ENCODE data around the gene R3HDM1.
A peak's percentile ranks its signal among the peaks of the same experiment; 100 is the strongest.
"Not testable (repeated sequence)": the region's sequence is repeated elsewhere in the genome, so short reads cannot be mapped to it uniquely, and the experiment has no call there.

The R3HDM1 gene

DNA sequence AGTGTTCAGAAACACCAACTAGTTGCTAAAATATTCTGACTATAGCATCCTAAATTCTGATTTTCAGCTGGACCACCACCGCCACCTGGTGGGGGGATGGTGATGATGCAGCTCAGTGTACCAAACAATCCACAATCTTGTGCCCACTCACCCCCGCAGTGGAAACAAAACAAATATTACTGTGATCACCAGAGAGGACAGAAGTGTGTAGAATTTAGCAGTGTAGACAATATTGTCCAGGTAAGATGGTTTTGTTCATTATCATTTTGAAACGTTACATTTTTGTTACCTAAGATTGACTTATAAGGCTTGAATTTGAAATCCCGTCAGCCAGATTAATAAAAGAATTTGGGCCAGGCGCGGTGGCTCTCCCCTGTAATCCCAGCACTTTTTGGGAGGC is 178.7 kb downstream of the R3HDM1 start:
- peak; percentile 56 for DNase-seq (ENCODE audit: low read depth)

GRCh38 chr2:135715086-135715485 is 183.8 kb downstream of the R3HDM1 start:
- DNase-seq (ENCODE audit: low read depth), result not testable (repeated sequence)

DNA sequence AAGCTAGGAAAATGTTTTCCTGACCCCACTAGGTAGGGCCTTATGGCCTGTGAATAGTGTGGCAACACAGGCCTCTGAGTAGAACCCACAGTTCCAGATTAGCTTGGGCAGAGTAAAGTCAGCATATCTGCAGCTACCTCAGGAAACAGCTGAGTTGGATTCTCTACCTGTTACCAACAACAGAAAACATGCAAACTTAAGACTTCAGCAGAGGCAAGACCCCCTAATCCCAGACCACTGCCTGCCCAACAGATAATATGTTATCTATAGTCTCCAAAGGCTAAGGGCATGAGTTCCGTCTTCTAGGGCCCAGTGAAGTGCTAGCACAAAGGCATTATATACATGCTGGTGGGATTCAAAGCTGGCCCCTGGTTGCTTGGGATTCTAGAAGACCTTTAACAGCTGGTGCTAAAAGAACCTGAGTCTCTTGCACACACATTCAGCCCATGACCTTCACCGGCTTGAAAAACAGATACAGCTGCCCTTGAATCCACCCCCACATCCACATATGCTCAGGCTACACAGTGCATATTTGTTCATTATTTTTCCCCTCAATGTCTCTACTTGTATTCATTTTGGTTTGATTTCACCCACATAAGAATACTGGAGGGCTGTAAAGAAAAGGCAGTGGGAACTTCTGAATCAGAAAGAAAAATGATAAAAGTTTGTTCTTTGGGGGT is 196.9 kb downstream of the R3HDM1 start:
- DNase-seq (ENCODE audit: low read depth), result no peak

DNA sequence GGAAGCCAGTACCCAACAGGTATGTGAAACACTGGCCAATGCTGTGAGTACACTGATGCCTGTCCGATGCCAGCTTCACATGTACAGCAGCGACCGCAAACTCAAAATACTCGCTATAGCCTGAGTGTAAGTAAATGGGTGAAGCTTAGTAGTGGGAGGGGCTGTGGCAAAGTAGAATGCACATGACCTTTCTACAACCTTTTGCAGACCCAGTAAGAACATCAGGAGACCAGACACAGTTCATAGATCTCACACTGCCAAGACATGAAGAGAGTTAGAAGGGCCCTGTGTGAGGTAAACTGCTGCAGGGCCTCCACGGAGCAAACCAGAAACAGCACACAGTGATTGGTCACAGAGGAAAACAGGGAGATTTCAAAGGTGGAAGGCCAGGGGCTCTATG is 201.3 kb downstream of the R3HDM1 start:
- DNase-seq (ENCODE audit: low read depth), result no peak

- DNase-seq (ENCODE audit: low read depth), result no peak
Observed at GRCh38 chr2:135733045-135733444, 201.8 kb downstream of the R3HDM1 start.

DNA sequence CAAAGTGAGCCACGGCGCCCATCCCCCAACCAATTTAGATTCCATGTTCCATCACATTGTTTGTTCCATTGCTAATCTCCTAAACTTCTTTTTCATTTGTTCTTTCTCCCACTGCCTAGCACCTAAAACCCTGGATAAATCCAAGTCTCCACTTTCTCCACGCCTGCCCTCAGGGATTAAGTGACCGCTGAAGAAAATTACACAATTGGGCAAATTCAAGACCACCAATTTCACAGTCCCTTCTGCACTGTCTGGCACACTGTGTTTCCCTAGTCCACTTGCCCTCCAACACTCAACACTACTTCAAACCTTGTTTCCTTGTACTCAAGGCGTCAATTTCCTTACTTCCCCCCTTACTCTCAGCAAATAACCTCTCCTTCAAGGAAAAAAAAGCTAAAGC is 205.3 kb downstream of the R3HDM1 start:
- DNase-seq (ENCODE audit: low read depth), result no peak

DNA sequence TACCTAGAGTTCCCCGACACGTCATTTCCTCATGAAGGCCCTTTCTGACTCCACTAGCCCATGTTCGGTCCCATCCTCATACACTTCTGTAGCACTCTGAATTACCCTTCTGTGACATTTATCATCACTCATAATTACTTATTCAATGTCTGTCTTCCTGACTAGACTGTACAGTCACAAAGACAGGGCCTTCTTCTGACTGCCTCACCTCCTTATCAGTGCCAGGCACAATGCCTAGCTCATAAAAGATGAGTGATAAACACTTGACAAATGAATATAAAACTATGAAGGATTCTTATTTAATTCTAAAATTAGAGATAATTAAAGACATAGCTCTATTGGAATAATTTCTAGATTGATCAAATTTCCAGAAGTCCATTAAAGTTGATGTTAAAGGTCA is 208.9 kb downstream of the R3HDM1 start:
- no peak for DNase-seq (ENCODE audit: low read depth)

DNA sequence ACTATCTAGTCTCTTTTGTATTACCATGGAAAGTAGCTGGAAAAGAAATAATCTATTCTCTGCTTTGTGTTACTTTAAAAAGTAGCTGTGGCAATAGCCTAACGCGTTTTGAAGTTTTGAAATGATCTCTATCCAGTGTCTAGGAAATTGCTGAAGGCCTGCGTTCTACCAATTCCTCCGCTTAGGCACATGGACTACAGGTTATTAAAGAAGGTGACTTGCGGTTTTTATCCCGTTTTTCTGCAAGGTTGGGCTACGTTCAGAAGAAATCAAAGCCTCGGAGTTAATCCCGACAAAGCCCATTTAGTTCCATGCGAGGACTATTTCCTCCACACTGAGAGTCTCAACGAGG is 209.7 kb downstream of the R3HDM1 start:
- DNase-seq (ENCODE audit: low read depth), result no peak

DNA sequence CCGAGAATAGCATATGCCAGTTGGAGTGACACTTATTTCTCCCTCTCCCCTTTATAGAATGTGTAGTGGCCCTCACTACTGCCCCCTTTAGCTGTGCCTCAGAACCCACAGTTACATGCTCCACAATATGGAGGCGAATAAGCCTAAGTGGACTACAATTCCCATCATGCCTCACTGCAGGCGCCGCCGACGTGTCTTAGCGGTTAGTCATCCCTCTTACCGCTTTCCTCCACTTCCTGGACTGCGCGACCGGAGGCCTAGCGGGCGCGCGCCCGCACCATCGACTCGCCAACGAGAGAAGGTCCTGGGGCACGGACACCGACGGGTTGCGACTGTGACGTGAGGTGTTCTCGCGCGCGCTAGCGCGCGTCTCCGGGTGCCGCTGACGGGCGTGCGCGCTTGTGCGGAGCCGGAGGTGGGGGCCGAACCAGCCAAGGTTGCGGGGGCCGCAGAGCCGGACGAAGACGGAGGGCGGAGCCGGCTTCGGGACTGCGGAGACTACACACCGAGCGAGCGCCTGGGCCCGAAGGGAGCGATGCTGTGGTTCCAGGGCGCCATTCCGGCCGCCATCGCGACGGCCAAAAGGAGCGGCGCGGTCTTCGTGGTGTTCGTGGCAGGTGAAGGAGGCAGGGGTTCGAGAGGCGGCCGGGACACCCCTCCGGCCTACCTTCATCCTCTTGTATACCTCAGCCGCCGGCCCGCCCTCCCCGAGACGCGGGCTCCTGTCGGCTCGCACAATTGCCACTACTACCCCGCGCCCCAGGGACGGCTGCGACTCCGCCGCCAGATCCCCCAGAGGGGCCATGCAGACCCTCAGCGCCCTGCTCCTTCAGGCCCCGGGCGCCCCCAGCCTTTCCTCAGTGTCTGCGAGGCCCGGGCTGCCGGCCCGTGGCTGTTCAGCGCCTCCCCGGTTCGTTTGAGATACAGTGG is 210.4 kb downstream of the R3HDM1 start, which contains the start of gene UBXN4:
TSS of gene UBXN4 (plus strand) at position 461 of the 930 bp plus-strand sequence. CDS start at position 536, 75 bp downstream.
- DNase-seq (ENCODE audit: low read depth), result peak; percentile 99

DNA sequence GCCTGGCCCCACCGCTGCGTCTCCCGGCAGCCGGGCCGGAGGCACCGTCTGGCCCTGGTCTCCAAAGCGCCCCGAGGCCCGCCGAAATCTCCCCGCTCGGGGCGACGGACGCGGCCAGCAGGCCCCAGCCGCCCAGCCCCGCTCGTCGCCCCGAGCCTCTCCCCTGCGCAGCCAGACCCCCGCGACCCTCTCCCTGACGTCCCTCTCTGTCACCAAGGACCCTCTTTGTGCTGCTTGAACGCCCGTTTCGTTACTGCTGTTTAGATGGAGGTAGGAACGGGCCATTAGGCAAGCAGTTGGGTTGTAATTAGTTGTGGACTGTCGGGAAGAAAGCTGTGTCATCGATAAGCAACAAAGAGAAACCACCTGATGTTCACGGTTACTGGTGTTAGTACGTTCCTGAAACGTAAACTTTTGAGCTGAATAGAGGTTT is 211.1 kb downstream of the R3HDM1 start:
- DNase-seq (ENCODE audit: low read depth), result peak; percentile 72

GRCh38 chr2:135743860-135744259 is 212.6 kb downstream of the R3HDM1 start:
- DNase-seq (ENCODE audit: low read depth), result peak; percentile 21

DNA sequence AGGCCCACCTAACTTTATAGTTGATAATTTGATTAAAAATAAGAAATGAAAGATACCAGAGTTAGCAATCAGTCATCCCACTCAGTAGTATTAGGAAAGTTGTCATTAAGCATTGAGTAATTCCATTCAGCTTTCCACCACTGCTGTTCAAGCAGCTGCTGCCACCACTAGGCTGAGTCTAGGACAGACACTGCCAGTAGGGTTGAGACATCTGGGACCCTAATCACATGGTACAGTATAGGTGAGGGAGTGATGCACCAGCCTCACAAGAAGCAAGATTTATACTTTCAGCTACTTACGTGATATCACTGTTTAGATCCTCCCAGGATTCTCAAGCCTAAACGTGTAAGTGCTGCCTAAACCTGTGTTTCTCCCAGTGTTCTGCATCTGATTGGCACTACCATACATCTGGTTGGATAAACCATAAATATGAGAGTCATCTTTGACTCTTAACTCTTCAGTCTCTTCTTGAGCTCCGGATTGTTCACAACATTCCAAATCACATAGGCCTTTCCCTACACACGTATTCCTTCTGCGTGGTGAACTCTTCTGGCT is 213.6 kb downstream of the R3HDM1 start:
- peak; percentile 69 for DNase-seq (ENCODE audit: low read depth)

DNA sequence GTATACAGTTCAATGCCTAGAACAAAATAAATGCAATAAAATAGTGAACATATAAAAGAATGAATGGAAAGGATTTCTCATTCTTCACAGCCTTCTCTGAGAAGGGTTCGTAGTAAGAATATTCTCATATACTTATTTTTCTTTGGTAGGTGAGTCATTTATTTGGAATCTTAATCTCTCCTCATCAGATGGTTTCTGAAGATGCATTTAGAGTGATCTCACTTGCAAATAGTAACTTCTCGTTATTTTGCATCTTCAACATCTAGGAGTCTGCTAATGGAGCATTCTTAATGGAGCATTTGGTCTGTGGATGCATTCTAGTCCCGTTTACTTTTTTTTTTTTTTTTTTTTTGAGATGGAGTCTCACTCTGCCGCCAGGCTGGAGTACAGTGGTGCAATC is 214.3 kb downstream of the R3HDM1 start:
- peak; percentile 88 for DNase-seq (ENCODE audit: low read depth)

- DNase-seq (ENCODE audit: low read depth), result no peak
Observed at GRCh38 chr2:135755573-135755972, 224.3 kb downstream of the R3HDM1 start.

DNA sequence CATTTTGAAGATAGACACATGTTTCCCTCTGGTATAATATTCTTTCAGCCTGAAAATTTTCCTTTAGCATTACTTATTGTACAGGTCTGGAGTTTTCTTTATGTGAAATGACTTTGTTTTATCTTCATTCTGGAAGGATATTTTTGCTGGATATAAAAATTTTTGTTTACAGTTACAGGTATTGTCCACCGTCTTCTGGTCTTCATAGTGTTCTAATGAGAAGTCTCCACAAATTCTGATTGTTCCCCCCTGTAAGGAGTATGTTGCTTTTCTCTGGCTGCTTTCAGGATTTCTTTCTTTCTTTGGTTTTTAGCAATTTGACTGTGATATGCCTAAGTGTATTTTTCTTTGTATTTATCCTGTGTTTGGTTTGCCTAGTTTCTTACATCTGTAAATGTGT is 225.4 kb downstream of the R3HDM1 start:
- no peak for DNase-seq (ENCODE audit: low read depth)

GRCh38 chr2:135762022-135762421 is 230.7 kb downstream of the R3HDM1 start:
- no peak for DNase-seq (ENCODE audit: low read depth)

GRCh38 chr2:135762530-135762929 is 231.2 kb downstream of the R3HDM1 start:
- no peak for DNase-seq (ENCODE audit: low read depth)

- DNase-seq (ENCODE audit: low read depth), result no peak
Observed at GRCh38 chr2:135768863-135769262, 237.6 kb downstream of the R3HDM1 start.

GRCh38 chr2:135773319-135773718 is 242.0 kb downstream of the R3HDM1 start:
- peak; percentile 30 for DNase-seq (ENCODE audit: low read depth)

GRCh38 chr2:135773917-135774316 is 242.6 kb downstream of the R3HDM1 start:
- peak; percentile 69 for DNase-seq (ENCODE audit: low read depth)

Data from ELR (cell line).